SK-N-SH (cell line): ENCODE measurements around the gene SMIM8.

ENCODE experiments used
- CTCF ChIP-seq: fragments of 200-600 bp; sonication (generic); IDR thresholded peaks from 2 replicates; pipeline ENCODE4 v1.6.1; 2017; ENCODE audit warnings: antibody characterized with exemption, mild to moderate bottlenecking, moderate library complexity
- EP300 ChIP-seq, 2 experiments: IDR thresholded peaks; 2 replicates each; pipeline versions ENCODE4 v1.4.0 to v1.6.1; 2012; ENCODE audit warnings: borderline replicate concordance in 1 of 2, low read depth in 1 of 2, low read length in 1 of 2
- EZH2phosphoT487 ChIP-seq: fragments of 200-600 bp; sonication (generic); IDR thresholded peaks from 2 replicates; pipeline ENCODE4 v1.6.1; 2017; ENCODE audit warnings: low read depth, mixed run types, mild to moderate bottlenecking, antibody characterized with exemption, moderate library complexity, borderline replicate concordance
- NRF1 ChIP-seq: IDR thresholded peaks from 2 replicates; pipeline ENCODE4 v1.6.1; 2012; ENCODE audit warnings: low read depth, mild to moderate bottlenecking, low read length
- POLR2AphosphoS5 ChIP-seq: IDR thresholded peaks from 2 replicates; pipeline ENCODE4 v1.6.1; 2012; ENCODE audit warnings: low read depth, low read length
- RAD21 ChIP-seq: IDR thresholded peaks from 2 replicates; pipeline ENCODE4 v1.6.1; 2012; ENCODE audit warnings: mild to moderate bottlenecking, low read length
- REST ChIP-seq: IDR thresholded peaks from 2 replicates; pipeline ENCODE4 v1.6.1; 2012; ENCODE audit warnings: mild to moderate bottlenecking, low read depth, low read length, moderate library complexity
- YY1 ChIP-seq: IDR thresholded peaks from 2 replicates; pipeline ENCODE4 v1.4.0; 2012; ENCODE audit warnings: low read depth, mild to moderate bottlenecking
- TF ChIP-seq, protein P1 (sequence below): fragments of 150-350 bp; IDR thresholded peaks from 2 replicates; pipeline ENCODE4 v1.6.1; 2017; ENCODE audit warnings: antibody characterized with exemption, low read length, low read depth, borderline replicate concordance

DNA sequence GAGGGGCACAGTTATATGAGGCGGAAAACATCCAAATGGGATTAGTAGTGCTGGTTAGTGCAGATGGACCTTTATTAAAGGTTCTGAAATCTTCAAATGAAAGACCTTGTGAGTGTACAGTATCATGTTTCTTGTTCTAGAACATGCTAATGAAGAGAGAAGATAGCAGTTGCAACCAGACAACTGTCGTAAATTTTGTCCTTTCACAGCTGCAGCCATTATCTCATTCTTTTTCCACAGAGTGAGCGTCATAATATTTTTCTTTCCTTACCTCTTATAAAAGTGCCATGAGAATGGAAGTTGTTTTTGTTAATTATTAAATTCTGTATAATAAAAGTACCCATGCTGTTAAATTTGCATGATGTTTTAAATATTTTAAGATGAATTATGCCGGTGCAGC lies 17.8 kb downstream of the SMIM8 start:
- no peak for TF ChIP-seq CTCF
- TF ChIP-seq REST, result no peak
- no peak for TF ChIP-seq POLR2AphosphoS5
- TF ChIP-seq NRF1, result no peak
- TF ChIP-seq EP300 (IDR thresholded peaks at IDR 0.05; ENCODE audit: borderline replicate concordance in 1 of 2, low read depth in 1 of 2, low read length in 1 of 2), result no peak
- no peak for TF ChIP-seq RAD21
- TF ChIP-seq, protein P1, sequence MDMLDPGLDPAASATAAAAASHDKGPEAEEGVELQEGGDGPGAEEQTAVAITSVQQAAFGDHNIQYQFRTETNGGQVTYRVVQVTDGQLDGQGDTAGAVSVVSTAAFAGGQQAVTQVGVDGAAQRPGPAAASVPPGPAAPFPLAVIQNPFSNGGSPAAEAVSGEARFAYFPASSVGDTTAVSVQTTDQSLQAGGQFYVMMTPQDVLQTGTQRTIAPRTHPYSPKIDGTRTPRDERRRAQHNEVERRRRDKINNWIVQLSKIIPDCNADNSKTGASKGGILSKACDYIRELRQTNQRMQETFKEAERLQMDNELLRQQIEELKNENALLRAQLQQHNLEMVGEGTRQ, result no peak
- no peak for TF ChIP-seq EZH2phosphoT487
- TF ChIP-seq YY1, result no peak
